GM19452 (cell line): ENCODE data around the gene CDKAL1.
A peak's percentile ranks its signal among the peaks of the same experiment; 100 is the strongest.

ENCODE experiments used
- ATAC-seq: cut with Tn5 transposase; IDR thresholded peaks from one replicate; pipeline ENCODE4 v1.9.1; 2021; ENCODE audit not compliant: unreplicated experiment

Gene CDKAL1

GRCh38 chr6:20670750-20671149 is 136.5 kb downstream of the CDKAL1 start:
- no peak for ATAC-seq

DNA sequence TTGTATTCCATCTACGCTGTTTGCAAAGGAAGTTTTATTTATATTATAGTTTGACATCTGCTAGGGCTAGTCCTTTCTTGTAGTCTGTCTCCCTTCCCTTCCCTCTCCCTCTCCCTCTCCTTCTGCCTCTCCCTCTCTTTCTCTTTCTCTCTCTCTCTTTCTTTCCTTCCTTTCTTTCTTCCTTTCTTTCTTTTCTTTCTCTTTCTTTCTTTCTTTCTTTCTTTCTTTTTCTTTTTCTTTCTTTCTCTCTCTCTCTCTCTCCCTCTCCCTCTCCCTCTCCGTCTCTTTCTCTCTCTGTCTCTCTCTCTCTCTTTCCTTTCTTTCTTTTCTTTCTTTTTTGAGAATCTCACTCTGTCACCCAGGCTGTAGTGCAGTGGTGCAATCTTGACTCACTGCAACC is 137.8 kb downstream of the CDKAL1 start:
- ATAC-seq, result no peak

DNA sequence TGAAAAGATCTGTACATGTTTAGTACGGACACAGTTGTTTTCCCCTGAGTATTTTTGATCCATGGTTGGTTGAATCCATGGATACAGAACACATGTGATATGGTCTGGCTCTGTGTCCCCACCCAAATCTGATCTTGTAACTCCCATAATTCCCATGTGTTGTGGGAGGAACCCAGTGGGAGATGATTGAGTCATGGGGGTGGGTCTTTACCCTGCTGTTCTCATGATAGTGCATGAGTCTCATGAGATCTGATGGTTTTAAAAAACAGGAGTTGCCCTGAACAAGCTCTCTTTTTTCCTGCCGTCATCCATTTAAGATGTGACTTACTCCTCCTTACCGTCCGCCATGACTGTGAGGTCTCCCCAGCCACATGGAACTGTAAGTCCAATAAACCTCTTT is 139.2 kb downstream of the CDKAL1 start:
- ATAC-seq, result no peak

DNA sequence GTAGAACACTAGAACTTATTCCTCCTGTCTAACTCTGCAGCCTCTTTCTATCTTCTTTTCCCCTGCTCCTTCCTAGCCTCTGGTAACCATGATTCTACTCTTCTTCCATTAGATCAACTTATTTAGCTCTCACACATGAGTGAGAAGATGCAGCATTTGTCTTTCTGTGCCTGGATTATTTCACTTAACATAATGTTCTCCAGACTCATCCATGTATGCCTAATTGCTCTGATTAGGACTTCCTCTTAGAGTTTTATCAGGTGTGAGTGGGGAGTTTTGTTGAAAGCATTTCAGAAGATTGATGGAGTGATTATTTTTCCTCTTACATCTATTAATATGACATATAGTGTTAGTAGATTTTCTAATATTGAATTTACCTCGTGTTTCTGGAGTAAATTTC is 140.4 kb downstream of the CDKAL1 start:
- no peak for ATAC-seq

- no peak for ATAC-seq
These were observed 144.6 kb downstream of the CDKAL1 start for GRCh38 chr6:20678831-20679352.

DNA sequence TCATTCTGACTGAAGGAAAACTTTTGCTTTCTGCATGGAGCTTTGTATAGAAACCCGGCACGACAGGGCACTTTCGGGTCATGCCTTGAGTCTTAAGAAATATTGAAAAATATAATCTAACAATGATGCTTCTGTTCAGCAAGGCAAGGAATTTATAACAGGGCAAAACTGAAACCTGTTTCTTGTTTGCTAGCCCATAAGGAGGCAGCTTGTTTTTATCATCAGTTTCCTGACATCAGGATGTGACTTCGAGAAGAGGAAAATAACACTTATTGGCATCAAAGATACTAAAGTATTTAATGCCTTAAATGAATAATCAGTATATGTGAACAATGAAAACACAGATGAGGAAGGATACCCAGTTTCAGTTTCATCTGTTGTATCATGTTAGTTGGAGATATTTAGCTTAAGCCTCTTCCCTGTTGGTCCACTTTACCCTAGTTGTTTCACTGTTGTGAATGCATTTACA is 146.5 kb downstream of the CDKAL1 start:
- ATAC-seq, result peak; percentile 75

DNA sequence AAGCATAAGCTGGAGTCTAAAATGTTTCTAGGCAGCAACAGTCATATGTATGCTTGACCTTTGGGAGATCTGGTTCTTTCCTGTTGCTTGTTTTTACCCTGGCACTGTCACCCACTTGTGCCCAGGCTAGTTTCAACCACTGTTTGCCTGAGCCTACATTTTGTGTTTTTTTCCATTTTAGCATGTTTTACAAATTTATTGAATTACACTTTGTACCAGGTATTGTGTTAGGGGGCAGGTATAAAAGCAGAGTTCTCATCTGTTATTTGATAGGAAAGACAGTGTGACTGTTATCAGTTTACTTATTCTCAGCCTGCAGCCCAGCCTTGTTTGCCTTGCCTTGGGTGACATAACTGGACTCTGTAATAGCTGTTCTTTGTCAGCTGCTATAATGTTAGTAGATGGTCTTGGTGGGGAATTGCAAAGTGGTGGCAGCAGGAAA is 147.0 kb downstream of the CDKAL1 start:
- ATAC-seq, result peak; percentile 56

GRCh38 chr6:20684474-20684873 is 150.2 kb downstream of the CDKAL1 start:
- no peak for ATAC-seq

DNA sequence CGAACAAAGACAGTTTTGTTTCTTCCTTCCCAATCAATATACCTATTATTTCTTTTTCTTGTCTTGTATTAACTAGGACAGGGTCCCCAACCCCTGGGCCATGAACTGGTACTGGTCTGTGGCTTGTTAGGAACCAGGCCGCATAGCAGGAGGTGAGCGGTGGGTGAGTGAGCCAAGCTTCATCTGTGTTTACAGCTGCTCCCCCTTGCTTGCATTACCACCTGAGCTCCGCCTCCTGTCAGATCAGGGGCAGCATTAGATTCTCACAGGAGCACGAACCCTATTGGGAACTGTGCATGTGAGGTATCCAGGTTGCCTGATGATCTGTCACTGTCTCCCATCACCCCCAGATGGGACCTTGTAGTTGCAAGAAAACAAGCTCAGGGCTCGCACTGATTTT is 151.9 kb downstream of the CDKAL1 start:
- no peak for ATAC-seq

GRCh38 chr6:20687494-20687893 is 153.2 kb downstream of the CDKAL1 start:
- no peak for ATAC-seq

GRCh38 chr6:20688710-20689500 is 154.6 kb downstream of the CDKAL1 start:
- ATAC-seq, result peak; percentile 85

- no peak for ATAC-seq
These were observed 156.9 kb downstream of the CDKAL1 start for GRCh38 chr6:20691185-20691584.

DNA sequence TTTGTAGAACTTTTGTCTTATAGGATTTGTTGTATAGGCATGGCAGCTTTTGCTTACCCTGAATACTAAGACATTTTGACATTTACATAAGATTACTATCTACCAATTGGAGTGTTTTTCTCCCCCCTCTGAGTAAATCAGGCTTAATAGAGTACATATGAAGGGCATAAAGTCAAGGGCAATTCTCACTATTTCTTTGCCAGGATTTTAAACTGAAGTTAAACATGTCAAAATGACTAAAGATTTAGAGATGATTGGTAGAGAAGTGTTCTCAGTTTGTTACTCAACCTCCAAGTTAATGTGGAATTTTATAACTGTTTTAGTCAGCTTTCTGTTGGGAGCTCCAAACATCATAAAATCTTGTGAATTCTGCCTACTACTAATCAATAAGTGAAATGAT is 157.8 kb downstream of the CDKAL1 start:
- no peak for ATAC-seq

- ATAC-seq, result no peak
These were observed 159.3 kb downstream of the CDKAL1 start for GRCh38 chr6:20693466-20694063.

- no peak for ATAC-seq
These were observed 162.4 kb downstream of the CDKAL1 start for GRCh38 chr6:20696676-20697075.

- no peak for ATAC-seq
These were observed 164.4 kb downstream of the CDKAL1 start for GRCh38 chr6:20698675-20699074.

- ATAC-seq, result no peak
These were observed 165.1 kb downstream of the CDKAL1 start for GRCh38 chr6:20699402-20699801.

DNA sequence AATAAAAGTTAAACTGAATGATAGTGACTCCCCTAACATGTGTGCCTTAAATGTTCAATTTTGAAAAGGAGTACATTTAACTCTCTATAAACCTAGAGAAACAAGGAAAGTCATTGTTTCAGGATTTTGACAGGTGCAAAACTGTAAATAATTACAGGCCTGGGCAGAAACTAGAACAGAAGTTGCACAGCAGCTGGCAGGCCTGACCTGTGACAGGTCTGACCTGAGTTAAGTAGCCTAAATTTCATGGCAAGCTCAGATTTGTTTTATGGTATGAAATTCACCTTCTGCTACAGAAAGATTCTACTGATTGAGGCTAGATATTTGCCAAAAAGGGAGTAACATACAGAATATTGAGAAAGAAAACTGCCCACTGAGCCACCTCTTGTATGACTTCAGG is 166.1 kb downstream of the CDKAL1 start:
- ATAC-seq, result peak; percentile 48

DNA sequence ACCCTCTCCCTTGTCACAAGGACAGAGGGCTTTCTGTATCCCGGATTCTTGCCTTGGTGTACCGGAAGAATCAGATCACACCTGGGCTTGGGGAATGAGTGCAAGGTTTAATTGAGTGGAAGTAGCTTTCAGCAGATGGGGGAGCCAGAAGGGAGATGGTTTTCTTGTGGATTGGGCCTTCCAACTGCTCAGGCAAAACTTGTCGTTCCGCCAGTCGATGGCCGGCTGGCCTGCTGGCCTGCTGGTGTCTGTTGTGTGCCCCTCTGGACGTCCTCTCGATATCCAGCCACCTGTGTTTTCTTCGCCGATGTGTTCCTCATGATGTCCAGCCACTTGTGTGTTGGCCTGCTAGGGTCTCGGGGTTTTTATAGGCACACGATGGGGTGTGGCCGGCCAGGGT is 168.1 kb downstream of the CDKAL1 start:
- no peak for ATAC-seq

GRCh38 chr6:20703049-20703448 is 168.8 kb downstream of the CDKAL1 start:
- ATAC-seq, result no peak

GRCh38 chr6:20704325-20705025 is 170.2 kb downstream of the CDKAL1 start:
- no peak for ATAC-seq

GRCh38 chr6:20705741-20706140 is 171.5 kb downstream of the CDKAL1 start:
- ATAC-seq, result no peak
